Thyroid gland (tissue), 4 donors: Measurements from ENCODE around the gene AQP12B. TPM values are rescaled to one million over a fixed set of nuclear protein-coding genes. Genes with fewer than 3 reads are reported as not detected.

Experiments
- DNase-seq, 2 donors: peaks; one replicate each; pipeline ENCODE4 v3.0.0-alpha.2; 2019
- H3K27ac ChIP-seq, 3 donors: fragments of 200-600 bp; sonication (generic); 1 replicate in 2 of 3; 2 replicates in 1 of 3; pipeline ENCODE4 v1.5.1; 2016 to 2019; ENCODE audit warnings: mild to moderate bottlenecking in 1 of 3, moderate library complexity in 1 of 3
- H3K27me3 ChIP-seq: fragments of 200-600 bp; sonication (generic); one replicate; pipeline ENCODE4 v1.5.1; 2019
- H3K36me3 ChIP-seq, 2 donors: fragments of 200-600 bp; sonication (generic); one replicate each; pipeline ENCODE4 v1.5.1; 2016 to 2019
- H3K4me1 ChIP-seq, 2 donors: fragments of 200-600 bp; sonication (generic); one replicate each; pipeline ENCODE4 v1.5.1; 2017 to 2019
- H3K4me3 ChIP-seq, 3 donors: fragments of 200-600 bp; sonication (generic); replicated peaks in 1 of 3; 1 replicate in 2 of 3; 2 replicates in 1 of 3; pipeline ENCODE4 v1.5.1; 2016; ENCODE audit warnings: mild to moderate bottlenecking in 1 of 3
- H3K9me3 ChIP-seq: fragments of 200-600 bp; sonication (generic); one replicate; pipeline ENCODE4 v1.5.1; 2017
- POLR2A ChIP-seq, 2 donors: fragments of 450-650 bp; IDR thresholded peaks; one replicate each; pipeline ENCODE4 v1.6.1; 2017; ENCODE audit warnings: antibody characterized with exemption in 2 of 2, mild to moderate bottlenecking in 2 of 2, moderate library complexity in 1 of 2
- WGBS, 2 donors: methylation state at CpG; one replicate each; pipeline ENCODE4 v1.1.5; 2017; 5-methylcytosine and 5-hydroxymethylcytosine counted together
- intact Hi-C: fragments of 100-400 bp; cut with DNase I; formaldehyde crosslinking; loops from one replicate; pipeline ENCODE4 v1.15.1; 2023
- total RNA-seq, 4 donors: library from RNA; depleted of rRNA; stranded (reverse); fragments of >200 nt; gene quantifications; one replicate each; pipeline ENCODE4 v1.2.3, GENCODE V29; 2016
- TF ChIP-seq, protein P1 (sequence below), 6 experiments: fragments of 200-600 bp in 3 of 6; fragments of 450-650 bp in 3 of 6; sonication (generic) in 3 of 6; IDR thresholded peaks; one replicate each; pipeline ENCODE4 v1.5.1; 2016 to 2019; ENCODE audit warnings: antibody characterized with exemption in 6 of 6, mild to moderate bottlenecking in 2 of 6, inconsistent platforms in 1 of 6, moderate library complexity in 1 of 6

Gene AQP12B
- total RNA-seq, 4 donors from 2014 or later = 0.13 TPM; not detected in 3

DNA sequence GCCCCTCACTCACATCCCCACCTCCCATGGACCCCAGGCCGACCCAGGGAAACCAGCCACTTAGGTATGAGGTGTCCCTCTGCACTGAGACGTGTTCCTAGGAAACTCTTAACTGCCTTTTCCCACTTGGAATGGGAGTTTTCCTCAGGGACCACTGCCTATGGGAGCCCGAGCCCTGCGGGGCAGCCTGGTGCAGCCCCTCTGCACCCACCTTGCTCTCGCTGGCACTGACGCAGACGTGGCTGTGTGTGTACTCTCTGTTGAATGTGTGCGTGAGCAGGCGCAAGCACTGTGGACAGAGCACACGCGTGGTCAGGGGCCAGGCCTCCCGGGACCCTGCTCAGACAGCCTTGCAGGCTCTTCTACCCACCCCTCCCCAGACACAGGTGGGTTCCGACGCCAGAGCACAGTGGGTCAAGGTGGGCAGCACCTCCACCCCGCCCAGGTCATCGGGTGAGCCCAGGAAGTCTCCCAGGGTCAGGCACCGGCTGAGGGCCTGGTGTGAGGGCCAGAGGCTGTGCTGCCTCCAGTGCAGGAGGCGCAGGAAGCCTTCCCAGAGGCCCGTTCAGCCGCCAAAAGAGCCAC is 39.0 kb upstream of the AQP12B start:
- intact Hi-C loops = no loop called here
- Histone ChIP-seq H3K27ac (no peak overlapping the region), H3K36me3 (no peaks in the 10 kb centered on the region), H3K9me3 (no peaks in the 10 kb centered on the region), H3K27me3 (no peaks in the 10 kb centered on the region), H3K4me3 (no peak overlapping the region), H3K4me1 (no peaks in the 10 kb centered on the region)
- 88 to 91% methylated on average over 11 to 18 of the region's 20 CpGs for WGBS, 2 donors
- no peak for DNase-seq
- no peak for TF ChIP-seq POLR2A (IDR thresholded peaks at IDR 0.05)
- TF ChIP-seq, protein P1, sequence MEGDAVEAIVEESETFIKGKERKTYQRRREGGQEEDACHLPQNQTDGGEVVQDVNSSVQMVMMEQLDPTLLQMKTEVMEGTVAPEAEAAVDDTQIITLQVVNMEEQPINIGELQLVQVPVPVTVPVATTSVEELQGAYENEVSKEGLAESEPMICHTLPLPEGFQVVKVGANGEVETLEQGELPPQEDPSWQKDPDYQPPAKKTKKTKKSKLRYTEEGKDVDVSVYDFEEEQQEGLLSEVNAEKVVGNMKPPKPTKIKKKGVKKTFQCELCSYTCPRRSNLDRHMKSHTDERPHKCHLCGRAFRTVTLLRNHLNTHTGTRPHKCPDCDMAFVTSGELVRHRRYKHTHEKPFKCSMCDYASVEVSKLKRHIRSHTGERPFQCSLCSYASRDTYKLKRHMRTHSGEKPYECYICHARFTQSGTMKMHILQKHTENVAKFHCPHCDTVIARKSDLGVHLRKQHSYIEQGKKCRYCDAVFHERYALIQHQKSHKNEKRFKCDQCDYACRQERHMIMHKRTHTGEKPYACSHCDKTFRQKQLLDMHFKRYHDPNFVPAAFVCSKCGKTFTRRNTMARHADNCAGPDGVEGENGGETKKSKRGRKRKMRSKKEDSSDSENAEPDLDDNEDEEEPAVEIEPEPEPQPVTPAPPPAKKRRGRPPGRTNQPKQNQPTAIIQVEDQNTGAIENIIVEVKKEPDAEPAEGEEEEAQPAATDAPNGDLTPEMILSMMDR (IDR thresholded peaks at IDR 0.05) = no peak

DNA sequence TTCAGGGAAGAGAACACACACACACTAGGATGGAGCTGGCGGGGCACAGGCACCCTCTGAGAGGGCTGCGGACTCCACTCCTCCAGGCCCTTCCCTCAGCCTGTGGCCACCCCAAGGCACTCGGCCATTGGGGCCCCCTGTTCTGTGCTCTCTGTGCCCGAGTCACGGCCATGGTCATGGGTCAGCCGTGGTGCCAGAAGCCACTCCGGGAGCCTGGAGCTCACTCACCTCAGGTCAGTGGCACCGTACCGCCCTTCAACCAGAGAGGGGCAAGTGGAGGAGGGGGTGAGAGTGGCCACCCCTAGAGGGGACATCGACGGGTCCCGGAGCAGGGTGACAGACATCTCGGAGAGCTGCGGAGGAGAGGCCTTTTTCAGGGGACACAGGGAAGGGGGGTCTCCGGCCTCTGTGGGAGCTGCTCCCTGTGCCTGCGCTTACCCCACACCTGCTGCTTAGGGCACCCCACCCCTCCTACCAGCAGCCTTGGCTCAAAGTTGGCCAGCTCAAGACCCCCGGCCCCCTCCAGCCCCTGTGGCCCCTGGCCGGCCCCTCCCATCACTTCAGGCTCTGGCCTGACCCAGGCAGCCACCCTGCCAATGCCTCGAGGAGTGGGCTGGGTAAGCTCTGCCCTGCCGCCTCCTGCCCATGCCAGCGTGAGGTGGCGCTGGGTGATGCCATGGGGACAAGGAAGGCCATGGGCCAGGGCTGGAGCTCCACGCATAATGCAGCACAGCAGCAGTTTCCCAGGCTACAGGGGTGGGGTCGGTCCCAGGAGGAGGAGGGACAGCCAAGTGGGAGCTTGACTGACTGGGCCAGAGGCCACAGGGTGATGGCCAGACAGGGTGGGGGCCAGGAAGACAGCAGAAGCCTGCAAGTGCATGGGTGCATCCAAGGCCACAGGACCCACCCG is 38.3 kb upstream of the AQP12B start:
- Histone ChIP-seq H3K27ac (no peak overlapping the region), H3K9me3 (no peaks in the 10 kb centered on the region), H3K36me3 (no peaks in the 10 kb centered on the region), H3K4me3 (no peak overlapping the region), H3K27me3 (no peaks in the 10 kb centered on the region), H3K4me1 (no peaks in the 10 kb centered on the region)
- intact Hi-C loops = no loop called here
- WGBS, 2 donors = 90 to 92% methylated on average over 12 to 23 of the region's 25 CpGs
- TF ChIP-seq, protein P1 (IDR thresholded peaks at IDR 0.05) = no peak
- no peak for TF ChIP-seq POLR2A (IDR thresholded peaks at IDR 0.05)
- no peak for DNase-seq

DNA sequence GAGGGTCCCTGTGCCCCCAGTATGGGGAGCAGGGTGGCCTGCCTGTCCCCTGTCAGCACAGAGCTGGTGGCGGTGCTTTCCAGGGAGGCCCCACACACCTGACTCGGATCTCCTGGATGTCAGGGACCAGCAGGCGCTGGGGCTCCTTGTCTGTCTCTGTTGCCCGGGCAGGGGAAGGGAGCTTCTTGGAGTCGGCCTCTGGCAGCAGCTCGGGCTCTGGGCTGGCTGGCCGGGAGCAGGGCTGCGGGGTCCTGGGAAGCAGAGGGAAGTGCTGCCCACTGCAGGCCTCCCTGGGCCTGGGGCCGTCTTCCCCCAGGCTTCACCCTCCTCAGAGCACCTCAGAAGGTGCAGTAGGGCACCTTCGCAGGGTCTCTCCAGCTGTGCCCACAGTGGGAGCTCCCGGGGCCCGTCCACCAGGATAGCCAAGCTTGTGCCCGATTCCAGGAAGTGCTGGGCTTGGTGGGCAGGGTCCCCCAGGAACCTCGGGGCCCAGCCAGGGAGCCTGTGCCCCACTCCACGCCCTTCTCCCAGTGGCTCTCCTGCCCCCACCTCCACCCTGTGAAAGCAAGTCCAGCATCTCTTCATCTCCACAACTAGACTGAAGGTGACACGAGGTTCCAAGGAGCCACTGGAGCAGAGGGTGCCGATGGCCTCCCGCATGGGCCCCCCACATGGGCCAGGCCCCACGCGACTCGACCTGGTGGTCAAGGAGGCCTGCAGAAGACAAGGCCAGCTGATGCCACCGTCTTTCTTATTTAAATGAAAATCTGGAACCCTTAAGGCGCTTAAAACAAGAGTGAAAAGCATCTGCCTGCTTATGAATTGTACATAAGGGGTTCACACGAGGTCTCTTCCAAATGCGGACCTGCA is 37.2 kb upstream of the AQP12B start:
- H3K4me3 ChIP-seq = no peak overlapping the region
- no peaks in the 10 kb centered on the region for H3K4me1 ChIP-seq
- no peak overlapping the region for H3K27ac ChIP-seq
- no peaks in the 10 kb centered on the region for H3K9me3 ChIP-seq
- intact Hi-C loops = no loop called here
- TF ChIP-seq POLR2A (IDR thresholded peaks at IDR 0.05) = no peak
- TF ChIP-seq, protein P1 (IDR thresholded peaks at IDR 0.05) = no peak
- H3K27me3 ChIP-seq = no peaks in the 10 kb centered on the region
- no peak for DNase-seq
- WGBS, 2 donors = 81 to 93% methylated on average over 12 to 18 of the region's 25 CpGs
- no peaks in the 10 kb centered on the region for H3K36me3 ChIP-seq

DNA sequence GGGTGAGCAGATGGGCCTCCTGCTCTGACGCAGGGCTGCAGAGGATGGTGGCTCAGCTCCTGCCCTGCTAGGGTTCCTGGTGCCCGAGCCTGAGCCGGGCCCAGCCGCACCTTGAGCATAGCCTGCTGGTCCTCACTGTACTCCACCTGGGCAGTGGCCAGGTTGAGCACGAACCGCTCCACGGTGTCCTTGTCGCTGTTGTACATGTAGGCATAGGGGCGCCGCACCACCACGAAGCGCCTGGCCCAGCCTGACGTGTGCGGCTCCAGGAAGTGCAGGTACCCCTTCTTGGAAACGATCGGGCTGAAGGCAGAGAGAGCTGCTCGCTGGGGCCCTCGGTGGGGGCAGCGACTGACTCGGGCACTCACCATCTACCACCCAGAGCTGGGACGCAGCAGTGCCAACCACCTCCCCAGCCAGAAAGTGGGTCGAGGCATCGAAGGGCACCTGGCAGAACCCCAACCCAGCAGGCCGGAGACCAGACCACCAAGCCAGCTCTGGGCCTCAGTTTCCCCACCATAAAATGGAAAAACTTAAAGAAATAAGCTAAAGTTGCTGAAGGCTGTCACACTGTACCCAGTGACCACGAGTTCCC is 36.3 kb upstream of the AQP12B start:
- H3K9me3 ChIP-seq = no peaks in the 10 kb centered on the region
- no peaks in the 10 kb centered on the region for H3K4me1 ChIP-seq
- intact Hi-C loops = no loop called here
- no peak for TF ChIP-seq POLR2A (IDR thresholded peaks at IDR 0.05)
- TF ChIP-seq, protein P1 (IDR thresholded peaks at IDR 0.05) = no peak
- no peak for DNase-seq
- H3K36me3 ChIP-seq = no peaks in the 10 kb centered on the region
- H3K27me3 ChIP-seq = no peaks in the 10 kb centered on the region
- no peak overlapping the region for H3K27ac ChIP-seq
- no peak overlapping the region for H3K4me3 ChIP-seq
- 94 to 95% methylated on average over 7 to 20 of the region's 25 CpGs for WGBS, 2 donors
